Spinal cord (tissue), 10 donors: ENCODE results near the gene XKRX. TPM values are rescaled to one million over a fixed set of nuclear protein-coding genes. Genes with fewer than 3 reads are reported as not detected.

Experiments
- DNase-seq, 6 donors: peaks; one replicate each; pipeline versions ENCODE4 v3.0.0 to v3.0.0-alpha.2; 2013 to 2015; ENCODE audit warnings: low spot score in 6 of 6, low read depth in 4 of 6
- H3K27ac ChIP-seq: one replicate; pipeline ENCODE4 v1.5.1; 2013; ENCODE audit warnings: low read depth, low read length, control low read depth
- H3K27me3 ChIP-seq: one replicate; pipeline ENCODE4 v1.6.1; 2013; ENCODE audit warnings: low read length; ENCODE audit not compliant: control insufficient read depth, insufficient read depth
- H3K36me3 ChIP-seq: one replicate; pipeline ENCODE4 v1.6.1; 2013; ENCODE audit warnings: low read length; ENCODE audit not compliant: control insufficient read depth, insufficient read depth
- H3K4me1 ChIP-seq: one replicate; pipeline ENCODE4 v1.6.1; 2013; ENCODE audit warnings: low read length; ENCODE audit not compliant: control insufficient read depth, insufficient read depth
- H3K4me3 ChIP-seq: one replicate; pipeline ENCODE4 v1.5.1; 2013; ENCODE audit warnings: low read depth, low read length, control low read depth
- H3K9me3 ChIP-seq: one replicate; pipeline ENCODE4 v1.6.1; 2013; ENCODE audit warnings: low read length; ENCODE audit not compliant: control insufficient read depth, insufficient read depth
- WGBS: methylation state at CpG from one replicate; pipeline ENCODE4 v1.1.5; 2013; ENCODE audit warnings: missing lambda C conversion rate; ENCODE audit not compliant: insufficient coverage; 5-methylcytosine and 5-hydroxymethylcytosine counted together
- polyA plus RNA-seq, 2 donors: library from polyadenylated mRNA; unstranded; fragments of 120-200 nt; gene quantifications; one replicate each; pipeline ENCODE4 v1.2.1, GENCODE V29; 2013; ENCODE audit not compliant: insufficient read length in 2 of 2
- total RNA-seq, 2 donors: library from RNA; depleted of rRNA in 1 of 2; stranded (reverse); fragments of 120-200 nt in 1 of 2; fragments of >200 nt in 1 of 2; gene quantifications; one replicate each; pipeline versions ENCODE4 v1.2.3 to v1.2.4, GENCODE V29; 2013 to 2014
- donor health status: healthy.

XKRX gene
- total and polyA plus RNA-seq, 4 donors: 0.10 to 0.28 (median 0.15) TPM; not detected in 1

GRCh38 chrX:100946299-100946927 is 17.7 kb upstream of the XKRX start:
- no peaks in the 10 kb centered on the region for H3K27me3 ChIP-seq
- no peaks in the 10 kb centered on the region for H3K9me3 ChIP-seq
- no peaks in the 10 kb centered on the region for H3K4me1 ChIP-seq
- H3K4me3 ChIP-seq: no peak overlapping the region
- no peak overlapping the region for H3K27ac ChIP-seq
- no peaks in the 10 kb centered on the region for H3K36me3 ChIP-seq
- no CpG with 5 or more reads among the region's 2 CpGs for WGBS
- DNase-seq: peak in 1 of 6 donors; percentile 6

GRCh38 chrX:100944601-100945000 is 15.9 kb upstream of the XKRX start:
- H3K27ac ChIP-seq: no peak overlapping the region
- H3K4me1 ChIP-seq: no peaks in the 10 kb centered on the region
- DNase-seq: no peak
- H3K36me3 ChIP-seq: no peaks in the 10 kb centered on the region
- no peak overlapping the region for H3K4me3 ChIP-seq
- no peaks in the 10 kb centered on the region for H3K9me3 ChIP-seq
- H3K27me3 ChIP-seq: no peaks in the 10 kb centered on the region
- WGBS: 87% methylated on average over 3 of the region's 3 CpGs

- H3K4me1 ChIP-seq: no peaks in the 10 kb centered on the region
- no peak overlapping the region for H3K4me3 ChIP-seq
- H3K27ac ChIP-seq: no peak overlapping the region
- WGBS: 64% methylated on average over 3 of the region's 4 CpGs
- H3K27me3 ChIP-seq: no peaks in the 10 kb centered on the region
- DNase-seq: no peak
- H3K9me3 ChIP-seq: no peaks in the 10 kb centered on the region
- H3K36me3 ChIP-seq: no peaks in the 10 kb centered on the region
Measured at GRCh38 chrX:100939333-100939732, 10.6 kb upstream of the XKRX start.

- Histone ChIP-seq H3K4me1 (no peaks in the 10 kb centered on the region), H3K36me3 (no peaks in the 10 kb centered on the region), H3K9me3 (no peaks in the 10 kb centered on the region), H3K27me3 (no peaks in the 10 kb centered on the region), H3K4me3 (no peak overlapping the region), H3K27ac (no peak overlapping the region)
- no peak for DNase-seq
- WGBS: no CpG with 5 or more reads among the region's 2 CpGs
Measured at GRCh38 chrX:100935767-100936166, 7.0 kb upstream of the XKRX start.

- H3K4me3 ChIP-seq: no peak overlapping the region
- H3K4me1 ChIP-seq: peaks cover 10% of the 10 kb centered on the region
- H3K27ac ChIP-seq: no peak overlapping the region
- no peaks in the 10 kb centered on the region for H3K36me3 ChIP-seq
- peaks cover 5% of the 10 kb centered on the region for H3K27me3 ChIP-seq
- H3K9me3 ChIP-seq: no peaks in the 10 kb centered on the region
- WGBS: 86% methylated on average over 1 of the region's 3 CpGs
- no peak for DNase-seq
Measured at GRCh38 chrX:100931925-100932285, 3.2 kb upstream of the XKRX start.

GRCh38 chrX:100931218-100931924 is 2.7 kb upstream of the XKRX start:
- peaks cover 5% of the 10 kb centered on the region for H3K27me3 ChIP-seq
- peaks cover 10% of the 10 kb centered on the region for H3K4me1 ChIP-seq
- no peak overlapping the region for H3K27ac ChIP-seq
- no peaks in the 10 kb centered on the region for H3K9me3 ChIP-seq
- H3K4me3 ChIP-seq: no peak overlapping the region
- whole genome bisulfite sequencing: 78% methylated on average over 4 of the region's 4 CpGs
- no peak for DNase-seq
- no peaks in the 10 kb centered on the region for H3K36me3 ChIP-seq

- Histone ChIP-seq H3K27ac (no peak overlapping the region), H3K27me3 (peaks cover 5% of the 10 kb centered on the region), H3K36me3 (no peaks in the 10 kb centered on the region), H3K4me1 (peaks cover 10% of the 10 kb centered on the region), H3K4me3 (no peak overlapping the region), H3K9me3 (no peaks in the 10 kb centered on the region)
- WGBS: 71% methylated on average over 1 of the region's 2 CpGs
- no peak for DNase-seq
Measured at GRCh38 chrX:100926453-100926852, 2.3 kb downstream of the XKRX start.

GRCh38 chrX:100924375-100924774 is 4.3 kb downstream of the XKRX start:
- no peak overlapping the region for H3K4me3 ChIP-seq
- DNase-seq: no peak
- H3K4me1 ChIP-seq: peaks cover 9% of the 10 kb centered on the region
- no CpG with 5 or more reads among the region's 3 CpGs for WGBS
- H3K9me3 ChIP-seq: no peaks in the 10 kb centered on the region
- H3K27me3 ChIP-seq: peaks cover 5% of the 10 kb centered on the region
- no peaks in the 10 kb centered on the region for H3K36me3 ChIP-seq
- H3K27ac ChIP-seq: no peak overlapping the region

- WGBS: no CpG with 5 or more reads among the region's 2 CpGs
- Histone ChIP-seq H3K27me3 (peaks cover 2% of the 10 kb centered on the region), H3K27ac (no peak overlapping the region), H3K36me3 (no peaks in the 10 kb centered on the region), H3K4me1 (no peaks in the 10 kb centered on the region), H3K4me3 (no peak overlapping the region), H3K9me3 (no peaks in the 10 kb centered on the region)
- DNase-seq: no peak
Measured at GRCh38 chrX:100915562-100915961, 13.2 kb downstream of the XKRX start.

GRCh38 chrX:100913111-100913510 is 15.6 kb downstream of the XKRX start:
- Histone ChIP-seq H3K27me3 (peaks cover 4% of the 10 kb centered on the region), H3K4me3 (no peak overlapping the region), H3K9me3 (no peaks in the 10 kb centered on the region), H3K27ac (no peak overlapping the region), H3K4me1 (no peaks in the 10 kb centered on the region), H3K36me3 (no peaks in the 10 kb centered on the region)
- WGBS: 75% methylated on average over 1 of the region's 3 CpGs
- DNase-seq: no peak
